Natural killer cell (primary cell): ENCODE data around the gene PLK5. TPM values are rescaled to one million over a fixed set of nuclear protein-coding genes. Genes with fewer than 3 reads are reported as not detected.

Experiments
- ATAC-seq, 3 donors: fragments of 150-1000 bp in 2 of 3; fragments of 200-7000 bp in 1 of 3; cut with Tn5 transposase; 1 replicate in 1 of 3; 2 replicates in 2 of 3; pipeline ENCODE4 v1.10.0; 2021; ENCODE audit warnings: mild to moderate bottlenecking in 2 of 3, moderate library complexity in 2 of 3
- DNase-seq, 2 donors: peaks; one replicate each; pipeline versions ENCODE4 v3.0.0 to v3.0.0-alpha.2; 2013 to 2021; ENCODE audit warnings: mixed read lengths in 1 of 2
- H3K27ac ChIP-seq: one replicate; pipeline ENCODE4 v1.5.1; 2013; ENCODE audit warnings: mild to moderate bottlenecking, low read length
- H3K27me3 ChIP-seq: one replicate; pipeline ENCODE4 v1.6.1; 2013; ENCODE audit warnings: low read length; ENCODE audit not compliant: control insufficient read depth, insufficient read depth
- H3K36me3 ChIP-seq: one replicate; pipeline ENCODE4 v1.6.1; 2013; ENCODE audit warnings: low read length; ENCODE audit not compliant: control insufficient read depth, insufficient read depth
- H3K4me1 ChIP-seq: one replicate; pipeline ENCODE4 v1.6.1; 2013; ENCODE audit warnings: low read length; ENCODE audit not compliant: control insufficient read depth, insufficient read depth
- H3K4me3 ChIP-seq: one replicate; pipeline ENCODE4 v1.5.1; 2013; ENCODE audit warnings: low read length
- H3K9me3 ChIP-seq: one replicate; pipeline ENCODE4 v1.6.1; 2013; ENCODE audit warnings: low read length; ENCODE audit not compliant: control insufficient read depth, insufficient read depth
- H3K27ac Mint-ChIP-seq, 2 donors: one replicate each; pipeline ENCODE4 v1.8.0; 2022; ENCODE audit warnings: mild to moderate bottlenecking in 2 of 2, mixed read lengths in 2 of 2, moderate library complexity in 1 of 2
- H3K27me3 Mint-ChIP-seq, 2 donors: one replicate each; pipeline ENCODE4 v1.8.0; 2022; ENCODE audit warnings: low read depth in 2 of 2, mixed read lengths in 2 of 2
- H3K36me3 Mint-ChIP-seq: one replicate; pipeline ENCODE4 v1.8.0; 2022; ENCODE audit warnings: mixed read lengths
- H3K4me1 Mint-ChIP-seq, 2 donors: one replicate each; pipeline ENCODE4 v1.8.0; 2022; ENCODE audit warnings: mixed read lengths in 2 of 2
- H3K4me3 Mint-ChIP-seq: one replicate; pipeline ENCODE4 v1.8.0; 2022; ENCODE audit warnings: mild to moderate bottlenecking, moderate library complexity, mixed read lengths
- H3K9me3 Mint-ChIP-seq, 2 donors: one replicate each; pipeline ENCODE4 v1.8.0; 2022; ENCODE audit warnings: mixed read lengths in 2 of 2
- WGBS: methylation state at CpG from one replicate; pipeline ENCODE4 v1.1.7; 2013; ENCODE audit warnings: missing lambda C conversion rate; ENCODE audit not compliant: insufficient coverage; 5-methylcytosine and 5-hydroxymethylcytosine counted together
- intact Hi-C: fragments of 100-400 bp; cut with micrococcal nuclease; formaldehyde crosslinking; loops from one replicate; pipeline ENCODE4 v1.14.2; 2022
- total RNA-seq, 4 donors: library from RNA; stranded (reverse); fragments of 120-200 nt in 1 of 4; gene quantifications; one replicate each; pipeline versions ENCODE4 v1.2.3 to v1.2.4, GENCODE V29; 2013 to 2022
- TF ChIP-seq, protein P1 (sequence below): fragments of 200-600 bp; IDR thresholded peaks from one replicate; pipeline ENCODE4 v1.8.0; 2022; ENCODE audit warnings: antibody characterized with exemption

PLK5 gene
- total RNA-seq, 3 donors from 2014 or later (not counting 1 experiment from before 2014, with no cell fraction given): not detected

DNA sequence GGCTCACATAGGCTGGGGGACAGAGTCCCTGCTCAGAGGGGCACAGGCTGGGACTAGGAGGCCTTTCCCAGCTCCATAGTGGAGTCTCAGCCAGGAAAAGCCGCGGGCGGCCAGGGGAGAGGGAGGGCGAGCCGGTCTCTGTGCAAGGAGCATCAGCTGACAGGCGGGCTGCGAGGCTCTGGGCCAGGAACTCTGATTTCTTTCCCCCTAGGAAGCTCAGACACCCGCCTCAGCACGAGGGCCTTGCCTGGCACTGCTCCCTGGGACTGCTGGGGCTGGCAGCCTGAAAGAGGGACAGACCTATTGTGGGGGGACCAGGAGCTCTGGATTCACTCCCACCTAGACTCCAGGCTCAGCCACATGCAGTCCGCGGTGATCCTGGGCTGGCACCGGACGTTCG, 2.2 kb upstream of the PLK5 start:
- Histone ChIP-seq H3K4me3 (no peak overlapping the region), H3K36me3 (no peaks in the 10 kb centered on the region), H3K27ac (no peak overlapping the region), H3K4me1 (no peaks in the 10 kb centered on the region), H3K9me3 (no peaks in the 10 kb centered on the region), H3K27me3 (peaks cover 20% of the 10 kb centered on the region)
- Mint-ChIP-seq H3K36me3 (no peaks in the 10 kb centered on the region), H3K4me3 (no peak overlapping the region), H3K4me1 (peaks cover 0 to 8% of the 10 kb centered on the region in 2 donors), H3K9me3 (no peaks in the 10 kb centered on the region), H3K27ac (no peak overlapping the region), H3K27me3 (peaks cover 19 to 30% of the 10 kb centered on the region in 2 donors)
- WGBS: 79% methylated on average over 14 of the region's 14 CpGs
- DNase-seq: no peak
- TF ChIP-seq, protein P1, sequence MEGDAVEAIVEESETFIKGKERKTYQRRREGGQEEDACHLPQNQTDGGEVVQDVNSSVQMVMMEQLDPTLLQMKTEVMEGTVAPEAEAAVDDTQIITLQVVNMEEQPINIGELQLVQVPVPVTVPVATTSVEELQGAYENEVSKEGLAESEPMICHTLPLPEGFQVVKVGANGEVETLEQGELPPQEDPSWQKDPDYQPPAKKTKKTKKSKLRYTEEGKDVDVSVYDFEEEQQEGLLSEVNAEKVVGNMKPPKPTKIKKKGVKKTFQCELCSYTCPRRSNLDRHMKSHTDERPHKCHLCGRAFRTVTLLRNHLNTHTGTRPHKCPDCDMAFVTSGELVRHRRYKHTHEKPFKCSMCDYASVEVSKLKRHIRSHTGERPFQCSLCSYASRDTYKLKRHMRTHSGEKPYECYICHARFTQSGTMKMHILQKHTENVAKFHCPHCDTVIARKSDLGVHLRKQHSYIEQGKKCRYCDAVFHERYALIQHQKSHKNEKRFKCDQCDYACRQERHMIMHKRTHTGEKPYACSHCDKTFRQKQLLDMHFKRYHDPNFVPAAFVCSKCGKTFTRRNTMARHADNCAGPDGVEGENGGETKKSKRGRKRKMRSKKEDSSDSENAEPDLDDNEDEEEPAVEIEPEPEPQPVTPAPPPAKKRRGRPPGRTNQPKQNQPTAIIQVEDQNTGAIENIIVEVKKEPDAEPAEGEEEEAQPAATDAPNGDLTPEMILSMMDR: no peak
- no peak for ATAC-seq
- intact Hi-C loops: no loop called here

DNA sequence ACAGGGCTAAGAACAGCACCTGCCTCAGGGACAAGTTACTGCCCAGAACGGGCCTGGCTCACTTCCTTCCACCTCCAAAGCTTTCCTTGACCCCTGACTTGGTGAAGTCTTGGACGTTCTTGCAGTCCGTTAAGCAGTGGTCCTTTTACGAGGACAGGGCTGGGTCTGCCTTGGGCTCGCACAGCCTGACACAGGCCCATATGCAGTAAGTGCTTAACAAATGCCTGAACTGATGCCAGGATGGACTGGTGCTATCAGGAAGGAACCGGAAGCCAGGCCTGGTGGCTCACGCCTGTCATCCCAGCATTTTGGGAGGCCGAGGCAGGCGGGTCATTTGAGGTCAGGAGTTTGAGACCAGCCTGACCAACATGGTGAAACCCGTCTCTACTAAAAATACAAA, 1.8 kb upstream of the PLK5 start:
- TF ChIP-seq, protein P1: no peak

DNA sequence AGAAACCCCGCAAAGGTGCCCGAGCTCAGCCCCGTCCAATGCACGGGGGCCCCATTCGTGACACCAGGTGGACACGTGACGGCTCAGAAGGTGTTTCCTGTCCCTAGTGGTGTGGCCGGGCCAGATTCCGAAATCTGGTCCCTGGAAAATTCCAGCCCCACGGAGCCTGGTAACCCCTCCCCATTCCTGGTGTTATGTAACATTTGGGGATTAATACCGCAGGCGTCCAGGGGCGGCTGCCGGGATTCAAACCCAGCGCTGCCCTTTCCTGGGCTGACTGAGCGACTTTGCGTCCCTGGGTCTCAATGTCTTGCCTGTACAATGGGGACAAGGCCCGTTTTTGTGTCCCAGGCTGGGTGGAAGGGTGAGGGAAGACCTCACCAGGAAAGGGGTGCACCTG, 1.0 kb upstream of the PLK5 start:
- peaks cover 20% of the 10 kb centered on the region for H3K27me3 ChIP-seq
- Mint-ChIP-seq H3K36me3 (no peaks in the 10 kb centered on the region), H3K27me3 (peaks cover 19 to 38% of the 10 kb centered on the region in 2 donors), H3K9me3 (no peaks in the 10 kb centered on the region), H3K4me1 (peaks cover 0 to 8% of the 10 kb centered on the region in 2 donors), H3K27ac (no peak overlapping the region), H3K4me3 (no peak overlapping the region)
- DNase-seq (no peak), ATAC-seq (no peak)
- no peaks in the 10 kb centered on the region for H3K4me1 ChIP-seq
- intact Hi-C loops: no loop called here
- H3K27ac ChIP-seq: no peak overlapping the region
- no peaks in the 10 kb centered on the region for H3K9me3 ChIP-seq
- TF ChIP-seq, protein P1: no peak
- no peak overlapping the region for H3K4me3 ChIP-seq
- no peaks in the 10 kb centered on the region for H3K36me3 ChIP-seq
- 73% methylated on average over 18 of the region's 18 CpGs for WGBS

More for the DNA sequence above, 1.8 kb upstream of the PLK5 start:
- Histone ChIP-seq H3K36me3 (no peaks in the 10 kb centered on the region), H3K9me3 (no peaks in the 10 kb centered on the region), H3K27me3 (peaks cover 20% of the 10 kb centered on the region), H3K27ac (no peak overlapping the region), H3K4me1 (no peaks in the 10 kb centered on the region), H3K4me3 (no peak overlapping the region)
- H3K27ac Mint-ChIP-seq: no peak overlapping the region
- peaks cover 0 to 8% of the 10 kb centered on the region in 2 donors for H3K4me1 Mint-ChIP-seq
- peaks cover 19 to 33% of the 10 kb centered on the region in 2 donors for H3K27me3 Mint-ChIP-seq
- H3K36me3 Mint-ChIP-seq: no peaks in the 10 kb centered on the region
- DNase-seq (no peak), ATAC-seq (no peak)
- H3K9me3 Mint-ChIP-seq: no peaks in the 10 kb centered on the region
- H3K4me3 Mint-ChIP-seq: no peak overlapping the region
- intact Hi-C loops: no loop called here
- 78% methylated on average over 9 of the region's 10 CpGs for WGBS

DNA sequence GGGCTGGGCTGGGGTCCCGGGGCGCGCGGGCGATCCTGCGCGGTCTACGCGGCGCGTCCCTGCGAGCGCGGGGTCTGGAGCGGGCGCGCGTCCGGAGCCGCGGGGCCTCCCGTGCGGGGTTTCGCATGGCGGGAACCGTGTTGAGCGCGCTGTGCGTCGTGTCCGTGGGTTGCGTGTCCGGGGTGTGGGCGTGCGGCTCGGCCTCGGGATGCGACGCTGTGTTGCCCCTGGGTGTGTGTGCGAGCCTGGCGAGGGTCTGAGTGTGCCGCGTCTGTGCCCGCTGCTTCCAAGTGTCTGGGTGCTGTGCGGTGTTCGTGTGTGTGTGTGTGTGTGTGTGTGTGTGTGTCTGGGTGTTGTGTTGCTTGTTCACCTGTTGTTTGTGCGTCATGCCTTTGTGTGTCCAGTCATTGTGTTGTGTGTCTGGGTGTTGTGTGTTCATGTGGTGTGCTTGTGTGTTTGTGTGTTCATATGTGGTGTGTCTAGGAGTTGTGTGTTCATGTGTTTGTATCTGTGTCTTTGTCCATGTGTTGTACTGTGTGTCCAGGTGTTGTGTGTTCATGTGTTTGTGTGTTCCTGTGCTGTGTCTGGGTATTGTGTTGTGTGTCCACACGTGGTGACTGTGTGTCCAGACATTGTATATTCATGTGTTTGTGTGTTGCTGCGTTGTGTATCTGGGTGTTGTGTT, 552 bp downstream of the PLK5 start:
- no peak for DNase-seq
- WGBS: 20% methylated on average over 49 of the region's 49 CpGs
- Mint-ChIP-seq H3K9me3 (no peaks in the 10 kb centered on the region), H3K27ac (no peak overlapping the region), H3K36me3 (no peaks in the 10 kb centered on the region), H3K27me3 (peaks cover 19 to 38% of the 10 kb centered on the region in 2 donors), H3K4me1 (peaks cover 0 to 8% of the 10 kb centered on the region in 2 donors), H3K4me3 (no peak overlapping the region)
- H3K36me3 ChIP-seq: no peaks in the 10 kb centered on the region
- no peak for ATAC-seq
- TF ChIP-seq, protein P1: no peak
- intact Hi-C loops: no loop called here
- H3K9me3 ChIP-seq: no peaks in the 10 kb centered on the region
- no peak overlapping the region for H3K4me3 ChIP-seq
- H3K4me1 ChIP-seq: no peaks in the 10 kb centered on the region
- H3K27me3 ChIP-seq: peaks cover 20% of the 10 kb centered on the region
- no peak overlapping the region for H3K27ac ChIP-seq
